ENCODE results near the gene HSFY1.
"Not testable (repeated sequence)": the region's sequence is repeated elsewhere in the genome, so short reads cannot be mapped to it uniquely, and the experiment has no call there.

Gene HSFY1

GRCh38 chrY:18546420-18546819 is at the start of gene HSFY1:
TSS of gene HSFY1 (plus strand) at chrY:18546720. CDS start at chrY:18546788, 68 bp downstream.
- DNase-seq = not testable (repeated sequence)

- DNase-seq = not testable (repeated sequence)
These were observed 42.3 kb upstream of the HSFY1 start for GRCh38 chrY:18504266-18504665.

DNA sequence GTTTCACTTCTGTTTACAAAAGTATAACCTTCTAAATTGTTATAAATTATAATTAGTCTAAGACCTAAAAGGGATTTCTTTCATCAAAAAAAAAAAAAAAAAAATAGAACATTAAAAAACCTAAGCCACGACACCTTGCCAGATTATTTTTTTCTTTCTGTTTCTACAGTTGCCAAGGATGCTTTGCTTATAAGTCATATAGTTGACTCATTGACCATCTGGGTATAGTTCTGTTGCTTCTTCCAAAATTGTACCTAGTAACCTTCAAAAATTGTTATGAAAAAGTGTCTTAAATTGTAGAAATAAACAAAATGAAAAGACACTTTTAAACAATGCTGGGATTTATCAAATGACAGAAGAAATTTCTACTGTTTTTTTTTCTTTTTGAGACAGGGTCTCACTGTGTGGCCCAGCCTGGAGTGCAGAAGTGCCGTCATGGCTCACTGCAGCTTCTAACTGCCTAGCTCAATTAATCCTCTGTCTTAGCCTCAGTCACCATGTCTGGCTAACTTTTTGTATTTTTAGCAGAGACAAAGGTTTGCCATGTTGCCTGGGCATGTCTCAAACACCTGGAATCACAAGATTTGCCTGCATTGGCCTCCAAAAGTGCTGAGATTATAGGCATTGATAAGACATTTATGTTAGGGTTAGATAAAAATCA is 15.4 kb upstream of the HSFY1 start:
- not testable (repeated sequence) for DNase-seq

DNA sequence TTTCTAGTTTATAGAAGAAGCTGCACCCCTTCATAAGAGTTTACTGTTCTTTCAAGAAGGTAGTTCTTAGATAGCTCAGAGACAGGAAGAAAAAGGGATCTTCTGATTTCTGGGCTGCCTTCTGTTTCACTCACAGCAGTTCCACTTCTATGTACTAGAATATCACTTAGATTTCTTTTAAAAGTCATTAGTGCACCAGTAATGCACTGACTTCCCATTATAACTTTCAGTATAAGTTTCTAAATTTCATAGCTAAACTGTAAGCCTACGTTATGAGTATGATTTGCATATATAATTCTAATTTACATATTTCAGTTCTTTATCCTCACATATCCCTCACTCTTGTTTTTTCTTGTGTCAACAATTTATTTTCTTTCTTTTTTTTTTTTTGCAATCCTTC is 7.6 kb upstream of the HSFY1 start:
- DNase-seq = not testable (repeated sequence)

GRCh38 chrY:18553132-18553531 is 6.6 kb downstream of the HSFY1 start:
- DNase-seq = not testable (repeated sequence)

DNA sequence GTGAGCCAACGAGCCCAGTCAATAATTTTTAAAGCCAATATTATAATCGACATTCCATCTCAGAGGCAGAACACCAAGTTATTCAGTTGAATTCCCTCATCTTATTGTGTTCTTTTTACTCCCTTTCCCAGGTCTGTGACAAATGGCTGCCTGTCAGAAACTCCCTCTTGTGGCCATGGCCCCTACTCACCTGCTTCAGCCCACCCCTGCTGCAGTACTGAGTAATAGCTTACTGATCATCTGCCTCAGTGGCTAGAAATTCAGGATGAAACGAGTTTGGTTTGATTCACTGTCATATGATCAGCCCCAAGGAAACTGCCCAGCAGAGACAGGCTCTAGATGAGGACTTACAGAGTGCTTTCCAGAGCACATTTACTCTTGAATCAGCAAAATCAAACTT is 19.4 kb downstream of the HSFY1 start:
- not testable (repeated sequence) for DNase-seq

All from CD4-positive, alpha-beta T cell treated with Interleukin-17A for 1 hour (primary cell).